Choroid plexus epithelial cell (primary cell): ENCODE measurements around the gene CSF2RB.

Source experiments
- DNase-seq: peaks from one replicate; pipeline ENCODE4 v3.0.0-alpha.2; 2010; ENCODE audit warnings: low read depth
- H3K4me3 ChIP-seq: 2 replicates; pipeline ENCODE4 v1.5.1; 2011; ENCODE audit warnings: low read depth, mild to moderate bottlenecking, control low read depth, low read length, moderate library complexity
- TF ChIP-seq, protein P1 (sequence below): conservative IDR thresholded peaks from 2 replicates; pipeline ENCODE4 v1.5.1; 2011; ENCODE audit warnings: low read depth, mild to moderate bottlenecking, control low read depth, inconsistent platforms, low read length, moderate library complexity

CSF2RB gene

DNA sequence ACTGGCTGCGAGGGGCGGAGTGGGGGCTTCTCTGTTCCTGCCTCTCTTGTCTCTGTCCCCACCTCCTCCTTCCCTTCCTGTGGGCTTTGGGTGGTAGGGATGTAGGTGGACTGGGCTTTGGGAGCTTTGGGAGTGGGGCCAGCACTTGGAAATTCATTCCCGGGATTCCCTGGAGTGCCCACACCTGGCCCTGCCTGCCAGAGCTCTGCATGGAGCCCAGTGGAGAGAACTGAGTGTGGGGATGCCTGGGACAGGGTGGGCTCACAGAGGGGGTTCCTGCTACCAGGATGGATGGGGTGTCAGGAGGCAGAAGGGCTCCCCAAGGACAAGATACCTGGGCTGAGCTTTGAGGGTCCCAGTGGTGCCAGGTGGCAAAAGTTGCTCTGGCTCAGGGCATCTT is 22.3 kb downstream of the CSF2RB start:
- H3K4me3 ChIP-seq: no peak overlapping the region
- TF ChIP-seq, protein P1, sequence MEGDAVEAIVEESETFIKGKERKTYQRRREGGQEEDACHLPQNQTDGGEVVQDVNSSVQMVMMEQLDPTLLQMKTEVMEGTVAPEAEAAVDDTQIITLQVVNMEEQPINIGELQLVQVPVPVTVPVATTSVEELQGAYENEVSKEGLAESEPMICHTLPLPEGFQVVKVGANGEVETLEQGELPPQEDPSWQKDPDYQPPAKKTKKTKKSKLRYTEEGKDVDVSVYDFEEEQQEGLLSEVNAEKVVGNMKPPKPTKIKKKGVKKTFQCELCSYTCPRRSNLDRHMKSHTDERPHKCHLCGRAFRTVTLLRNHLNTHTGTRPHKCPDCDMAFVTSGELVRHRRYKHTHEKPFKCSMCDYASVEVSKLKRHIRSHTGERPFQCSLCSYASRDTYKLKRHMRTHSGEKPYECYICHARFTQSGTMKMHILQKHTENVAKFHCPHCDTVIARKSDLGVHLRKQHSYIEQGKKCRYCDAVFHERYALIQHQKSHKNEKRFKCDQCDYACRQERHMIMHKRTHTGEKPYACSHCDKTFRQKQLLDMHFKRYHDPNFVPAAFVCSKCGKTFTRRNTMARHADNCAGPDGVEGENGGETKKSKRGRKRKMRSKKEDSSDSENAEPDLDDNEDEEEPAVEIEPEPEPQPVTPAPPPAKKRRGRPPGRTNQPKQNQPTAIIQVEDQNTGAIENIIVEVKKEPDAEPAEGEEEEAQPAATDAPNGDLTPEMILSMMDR: no peak
- DNase-seq: no peak

DNA sequence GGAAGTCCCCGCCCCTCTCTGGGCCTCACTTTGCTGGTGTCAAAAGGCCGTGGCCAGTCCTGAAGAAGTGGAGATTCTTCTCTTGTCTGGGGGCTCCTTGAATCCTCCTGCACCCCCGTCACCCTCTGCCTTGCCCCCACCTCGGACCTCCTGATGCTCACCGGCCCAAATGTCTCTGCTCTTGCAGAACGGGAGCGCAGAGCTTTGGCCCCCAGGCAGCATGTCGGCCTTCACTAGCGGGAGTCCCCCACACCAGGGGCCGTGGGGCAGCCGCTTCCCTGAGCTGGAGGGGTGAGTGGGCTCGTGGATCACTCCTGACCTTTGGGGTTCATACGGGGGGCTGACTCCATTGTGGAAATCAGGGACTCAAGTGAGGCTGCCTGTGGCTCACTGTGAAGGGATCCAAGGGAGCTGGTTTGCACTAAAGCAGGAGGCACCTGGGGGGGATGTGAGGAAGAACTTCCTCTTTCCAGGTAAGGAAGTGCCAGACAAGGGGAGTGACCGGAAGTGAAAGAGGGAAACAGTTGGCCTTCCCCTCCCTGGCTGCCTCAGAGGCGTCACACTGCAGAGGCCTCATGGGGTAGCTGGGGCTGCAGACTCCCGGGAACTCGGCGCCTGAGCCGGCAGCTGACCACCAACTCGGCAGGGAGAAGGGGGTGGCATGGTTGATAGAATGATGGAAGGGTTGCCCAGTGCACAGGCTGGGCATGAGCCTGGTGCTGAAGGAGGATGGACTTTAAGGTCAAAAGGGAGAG is 23.1 kb downstream of the CSF2RB start:
- no peak for DNase-seq
- no peak overlapping the region for H3K4me3 ChIP-seq
- TF ChIP-seq, protein P1: no peak

DNA sequence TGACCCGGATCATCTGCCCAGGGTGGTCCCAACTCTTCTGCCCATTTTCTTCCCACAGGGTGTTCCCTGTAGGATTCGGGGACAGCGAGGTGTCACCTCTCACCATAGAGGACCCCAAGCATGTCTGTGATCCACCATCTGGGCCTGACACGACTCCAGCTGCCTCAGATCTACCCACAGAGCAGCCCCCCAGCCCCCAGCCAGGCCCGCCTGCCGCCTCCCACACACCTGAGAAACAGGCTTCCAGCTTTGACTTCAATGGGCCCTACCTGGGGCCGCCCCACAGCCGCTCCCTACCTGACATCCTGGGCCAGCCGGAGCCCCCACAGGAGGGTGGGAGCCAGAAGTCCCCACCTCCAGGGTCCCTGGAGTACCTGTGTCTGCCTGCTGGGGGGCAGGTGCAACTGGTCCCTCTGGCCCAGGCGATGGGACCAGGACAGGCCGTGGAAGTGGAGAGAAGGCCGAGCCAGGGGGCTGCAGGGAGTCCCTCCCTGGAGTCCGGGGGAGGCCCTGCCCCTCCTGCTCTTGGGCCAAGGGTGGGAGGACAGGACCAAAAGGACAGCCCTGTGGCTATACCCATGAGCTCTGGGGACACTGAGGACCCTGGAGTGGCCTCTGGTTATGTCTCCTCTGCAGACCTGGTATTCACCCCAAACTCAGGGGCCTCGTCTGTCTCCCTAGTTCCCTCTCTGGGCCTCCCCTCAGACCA is 24.0 kb downstream of the CSF2RB start:
- TF ChIP-seq, protein P1: no peak
- no peak for DNase-seq
- no peak overlapping the region for H3K4me3 ChIP-seq

DNA sequence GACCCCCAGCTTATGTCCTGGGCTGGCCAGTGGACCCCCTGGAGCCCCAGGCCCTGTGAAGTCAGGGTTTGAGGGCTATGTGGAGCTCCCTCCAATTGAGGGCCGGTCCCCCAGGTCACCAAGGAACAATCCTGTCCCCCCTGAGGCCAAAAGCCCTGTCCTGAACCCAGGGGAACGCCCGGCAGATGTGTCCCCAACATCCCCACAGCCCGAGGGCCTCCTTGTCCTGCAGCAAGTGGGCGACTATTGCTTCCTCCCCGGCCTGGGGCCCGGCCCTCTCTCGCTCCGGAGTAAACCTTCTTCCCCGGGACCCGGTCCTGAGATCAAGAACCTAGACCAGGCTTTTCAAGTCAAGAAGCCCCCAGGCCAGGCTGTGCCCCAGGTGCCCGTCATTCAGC is 24.6 kb downstream of the CSF2RB start:
- H3K4me3 ChIP-seq: no peak overlapping the region
- no peak for DNase-seq
- TF ChIP-seq, protein P1: no peak

DNA sequence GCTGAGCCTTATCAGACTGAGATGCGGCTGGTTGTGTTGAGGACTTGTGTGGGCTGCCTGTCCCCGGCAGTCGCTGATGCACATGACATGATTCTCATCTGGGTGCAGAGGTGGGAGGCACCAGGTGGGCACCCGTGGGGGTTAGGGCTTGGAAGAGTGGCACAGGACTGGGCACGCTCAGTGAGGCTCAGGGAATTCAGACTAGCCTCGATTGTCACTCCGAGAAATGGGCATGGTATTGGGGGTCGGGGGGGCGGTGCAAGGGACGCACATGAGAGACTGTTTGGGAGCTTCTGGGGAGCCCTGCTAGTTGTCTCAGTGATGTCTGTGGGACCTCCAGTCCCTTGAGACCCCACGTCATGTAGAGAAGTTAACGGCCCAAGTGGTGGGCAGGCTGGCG is 25.5 kb downstream of the CSF2RB start:
- no peak for DNase-seq
- H3K4me3 ChIP-seq: no peak overlapping the region
- TF ChIP-seq, protein P1: no peak

DNA sequence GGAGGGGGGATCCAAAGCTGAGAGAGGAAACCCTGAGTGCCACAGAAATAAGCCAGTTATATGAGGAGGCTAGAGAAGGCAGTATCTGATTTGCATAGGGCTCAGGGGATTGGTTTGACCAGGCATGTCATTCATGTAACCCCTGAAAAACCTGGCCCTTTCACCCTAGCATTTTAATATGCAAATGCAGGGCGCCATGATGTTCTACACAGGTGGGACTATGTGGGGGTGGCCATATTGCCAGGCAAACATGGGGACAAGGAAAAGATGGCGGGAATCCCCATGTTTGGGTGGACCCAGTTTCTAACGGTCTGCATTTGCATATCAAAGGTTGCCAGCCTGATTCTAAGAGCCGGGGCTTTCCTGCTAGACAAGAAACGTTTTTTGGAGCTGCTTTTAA is 27.2 kb downstream of the CSF2RB start:
- TF ChIP-seq, protein P1: no peak
- H3K4me3 ChIP-seq: no peak overlapping the region
- no peak for DNase-seq
